ENCODE results near the gene TMEM200A.
"Not testable (repeated sequence)": the region's sequence is repeated elsewhere in the genome, so short reads cannot be mapped to it uniquely, and the experiment has no call there.

Gene TMEM200A

DNA sequence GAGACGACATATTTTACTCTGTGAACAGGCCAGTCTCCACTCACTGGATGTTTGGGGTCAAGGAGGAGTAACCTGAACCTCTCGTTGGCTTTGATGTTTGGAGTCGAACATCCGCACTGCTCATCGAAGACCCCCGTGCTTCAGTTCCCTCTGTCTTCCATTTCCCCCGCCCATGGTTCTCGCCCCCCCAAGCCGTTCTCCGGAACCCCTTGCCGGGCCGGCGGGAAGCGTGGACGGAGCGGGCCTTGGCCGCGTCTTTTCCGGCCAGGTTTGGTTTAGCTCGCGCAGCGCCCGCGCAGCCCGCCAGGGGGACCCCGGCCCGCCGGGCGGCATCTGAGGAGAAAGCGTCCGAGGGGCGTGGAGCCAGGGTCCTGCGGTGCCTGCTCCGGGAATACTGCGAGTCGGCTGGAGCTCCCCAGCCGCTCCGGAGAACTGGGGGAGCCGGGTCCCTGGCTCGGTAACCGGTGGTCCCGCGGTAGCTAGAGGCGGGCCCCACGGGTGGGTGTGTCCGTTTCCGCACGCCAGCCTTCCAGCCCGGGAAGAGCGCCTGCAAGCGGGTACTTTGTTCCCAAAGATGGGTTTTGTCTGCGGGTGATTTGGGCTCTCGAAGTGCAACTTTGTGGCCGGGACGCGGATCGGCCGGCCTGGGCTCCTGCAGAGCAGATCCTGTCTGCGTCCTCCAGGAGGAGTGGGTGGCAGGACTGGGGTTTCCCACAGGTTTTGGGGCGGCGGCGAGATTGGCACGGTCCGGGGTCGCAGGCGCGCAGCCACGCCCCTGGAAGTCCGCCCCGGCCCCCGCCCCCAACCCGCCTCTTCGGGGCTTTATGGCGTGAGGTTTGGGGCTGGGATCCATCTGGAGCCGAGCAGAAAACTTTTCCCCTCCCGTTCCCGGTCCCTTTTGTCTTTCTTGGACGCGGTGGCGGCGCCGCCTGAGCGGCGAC, at the start of gene TMEM200A:
TSS of gene TMEM200A (plus strand) at position 852 of the 941 bp plus-strand sequence. CDS start 74,406 bp downstream, outside the sequence.
- DNase-seq (ENCODE audit: extremely low read depth in 1 of 2, low read depth in 1 of 2): no peak

DNA sequence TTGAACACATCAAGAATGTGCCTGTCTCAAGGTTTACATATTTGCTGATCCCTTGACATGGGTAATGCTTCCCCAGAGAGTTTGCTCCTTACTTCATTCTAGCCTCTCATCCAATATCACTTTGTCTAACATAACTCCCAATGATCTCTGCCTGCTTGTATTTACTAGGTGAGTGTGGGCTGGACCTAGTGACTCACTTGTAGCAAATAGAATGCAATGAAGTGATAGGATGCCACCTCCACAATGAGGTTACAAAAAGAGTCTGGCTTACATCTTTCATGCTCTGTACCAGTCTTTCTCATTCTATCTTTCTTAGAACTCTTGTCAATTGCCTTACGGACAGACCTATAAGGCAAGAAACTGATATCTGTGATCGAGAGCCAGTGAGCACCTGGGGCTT, 44.9 kb upstream of the TMEM200A start:
- DNase-seq (ENCODE audit: extremely low read depth in 1 of 2, low read depth in 1 of 2): no peak

DNA sequence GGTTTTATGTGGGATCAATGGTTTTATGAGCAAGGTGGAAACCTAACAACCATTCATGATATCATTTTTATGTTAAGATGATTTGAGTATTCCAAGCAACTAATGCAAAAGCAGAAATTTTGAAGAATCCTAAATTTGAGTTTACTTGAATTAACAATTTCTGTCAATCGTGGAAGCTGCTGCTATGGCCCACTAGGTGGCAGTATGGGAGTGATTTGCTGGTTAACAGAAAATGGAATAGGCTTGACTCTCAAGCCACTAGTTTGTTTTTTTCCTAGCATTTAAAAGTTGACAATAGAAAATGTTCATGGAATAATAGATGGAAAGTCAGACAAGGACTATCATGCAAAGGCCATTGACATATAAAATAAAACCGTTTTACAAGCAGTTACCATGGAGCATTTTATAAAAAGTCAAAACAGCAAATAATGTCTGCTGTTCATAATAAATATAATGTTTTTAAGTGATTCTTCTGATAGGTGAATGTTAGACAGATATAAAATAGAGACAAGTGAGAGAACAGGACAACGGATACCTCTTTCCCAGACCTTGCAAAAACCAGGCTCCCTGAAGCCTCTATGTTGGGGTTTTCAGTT, 43.0 kb upstream of the TMEM200A start:
- DNase-seq (ENCODE audit: extremely low read depth in 1 of 2, low read depth in 1 of 2): peak; percentile 17 to 23

DNA sequence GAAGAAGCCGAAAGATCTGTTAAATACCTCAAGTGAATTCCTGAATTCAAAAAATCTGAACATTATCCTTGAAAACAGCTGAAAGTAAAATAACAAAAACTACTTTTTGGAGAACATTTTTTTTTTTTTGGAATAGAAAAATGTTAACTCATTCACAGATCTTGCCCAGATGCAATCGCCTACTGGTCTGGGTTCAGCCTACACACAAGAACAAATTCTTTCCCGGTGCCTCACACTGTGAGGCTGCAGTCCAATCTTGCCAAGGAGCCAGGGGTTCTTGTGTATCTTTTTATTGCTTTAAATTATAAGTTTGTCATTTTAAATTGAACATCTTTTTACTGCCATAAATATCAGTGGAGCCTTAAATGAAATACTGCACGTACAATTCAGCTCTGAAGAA, 41.2 kb upstream of the TMEM200A start:
- no peak for DNase-seq (ENCODE audit: extremely low read depth in 1 of 2, low read depth in 1 of 2)

DNA sequence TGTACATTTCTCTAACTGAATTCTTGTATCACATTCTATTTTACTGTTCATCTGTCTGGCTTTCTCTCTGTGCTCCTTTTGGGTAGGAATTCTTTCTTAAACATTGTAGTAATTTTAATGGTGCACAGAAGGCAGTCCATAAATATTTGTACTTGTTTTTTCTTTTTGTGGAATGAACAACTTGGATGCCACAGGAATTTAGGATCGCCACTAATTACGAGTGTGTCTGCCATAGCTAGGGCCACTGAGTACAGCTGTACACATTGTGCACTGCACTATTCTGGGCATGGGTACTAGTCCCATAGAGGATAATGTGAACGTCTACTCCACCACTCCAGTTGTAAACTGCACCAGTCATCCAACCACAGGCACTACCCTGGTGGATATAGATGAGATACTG, 39.3 kb upstream of the TMEM200A start:
- no peak for DNase-seq (ENCODE audit: extremely low read depth in 1 of 2, low read depth in 1 of 2)

DNA sequence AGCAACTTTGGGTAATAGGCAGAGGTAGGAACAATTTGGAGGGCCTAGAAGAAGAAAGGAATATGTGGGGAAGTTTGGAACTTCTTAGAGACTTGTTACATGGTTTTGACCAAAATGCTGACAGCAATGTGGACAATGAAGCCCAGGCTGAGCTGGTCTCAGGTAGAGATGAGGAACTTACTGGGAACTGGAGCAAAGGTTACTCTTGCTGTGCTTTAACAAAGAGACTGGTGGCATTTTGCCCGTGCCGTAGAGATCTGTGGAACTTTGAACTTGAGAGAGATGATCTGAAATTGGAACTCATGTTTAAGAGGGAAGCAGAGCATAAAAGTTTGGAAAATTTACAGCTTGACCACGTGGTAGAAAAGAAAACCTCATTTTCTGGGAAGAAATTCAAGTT, 28.3 kb upstream of the TMEM200A start:
- no peak for DNase-seq (ENCODE audit: extremely low read depth in 1 of 2, low read depth in 1 of 2)

DNA sequence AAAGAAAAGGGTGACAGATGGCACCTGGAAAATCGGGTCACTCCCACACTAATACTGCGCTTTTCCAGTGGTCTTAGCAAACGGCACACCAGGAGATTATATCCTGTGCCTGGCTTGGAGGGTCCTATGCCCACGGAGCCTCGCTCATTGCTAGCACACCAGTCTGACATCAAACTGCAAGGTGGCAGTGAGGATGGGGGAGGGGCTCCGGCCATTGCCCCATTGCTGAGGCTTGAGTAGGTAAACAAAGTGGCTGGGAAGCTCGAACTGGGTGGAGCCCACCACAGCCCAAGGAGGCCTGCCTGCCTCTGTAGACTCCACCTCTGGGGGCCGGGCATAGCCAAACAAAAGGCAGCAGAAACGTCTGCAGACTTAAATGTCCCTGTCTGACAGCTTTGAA, 19.5 kb upstream of the TMEM200A start:
- DNase-seq (ENCODE audit: extremely low read depth in 1 of 2, low read depth in 1 of 2): not testable (repeated sequence)

DNA sequence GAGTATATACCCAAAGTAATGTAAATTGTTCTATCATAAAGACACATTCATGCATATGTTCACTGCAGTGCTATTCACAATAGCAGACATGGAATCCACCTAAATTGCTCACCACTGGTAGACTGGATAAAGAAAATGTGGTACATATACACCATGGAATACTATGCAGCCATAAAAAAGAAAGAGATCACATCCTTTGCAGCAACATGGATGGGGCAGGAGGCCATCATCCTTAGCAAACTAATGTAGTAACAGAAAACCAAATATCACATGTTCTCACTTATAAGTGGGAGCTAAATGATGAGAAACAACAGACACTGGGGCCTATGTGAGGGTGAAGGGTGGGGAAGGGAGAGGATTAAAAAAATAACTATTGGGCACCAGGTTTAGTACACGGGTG, 11.5 kb upstream of the TMEM200A start:
- DNase-seq (ENCODE audit: extremely low read depth in 1 of 2, low read depth in 1 of 2): no peak

DNA sequence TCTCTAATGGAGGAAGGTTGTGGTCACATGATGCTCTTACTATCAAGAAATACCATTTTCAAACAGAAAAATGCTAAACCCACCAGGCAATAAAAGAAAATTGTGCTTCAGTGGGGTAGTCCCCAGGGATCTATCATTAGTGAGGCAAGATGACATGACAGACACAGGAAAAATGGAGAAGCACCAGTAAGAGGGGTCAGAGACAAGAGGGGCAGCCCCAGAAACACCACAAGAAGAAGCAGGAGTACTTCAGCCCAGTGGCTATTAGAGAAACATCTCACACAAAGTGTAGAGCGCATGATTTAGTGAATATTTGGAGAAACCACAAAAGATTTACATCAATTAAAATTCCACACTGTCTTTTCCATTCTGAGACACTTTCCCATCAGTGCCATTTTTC, 10.2 kb upstream of the TMEM200A start:
- no peak for DNase-seq (ENCODE audit: extremely low read depth in 1 of 2, low read depth in 1 of 2)

DNA sequence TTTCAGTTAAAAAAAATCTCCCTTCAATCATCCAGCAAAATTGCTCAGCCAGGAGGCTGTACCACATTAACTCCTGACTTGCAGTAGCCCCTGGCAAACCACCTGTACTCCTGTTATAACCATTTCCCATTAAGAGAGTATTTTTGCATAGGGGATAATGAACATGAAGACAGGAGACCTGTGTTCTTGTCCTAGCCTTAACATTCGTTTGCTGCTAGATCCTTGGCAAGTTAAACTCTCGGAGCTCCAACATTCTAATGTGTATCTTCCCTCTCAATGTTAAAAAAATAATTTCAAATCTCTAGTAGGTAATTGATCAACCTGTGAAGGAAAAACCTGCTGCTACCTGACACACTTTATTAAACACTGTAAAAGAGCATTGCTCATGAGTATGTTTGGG, 8.4 kb upstream of the TMEM200A start:
- DNase-seq (ENCODE audit: extremely low read depth in 1 of 2, low read depth in 1 of 2): no peak

DNA sequence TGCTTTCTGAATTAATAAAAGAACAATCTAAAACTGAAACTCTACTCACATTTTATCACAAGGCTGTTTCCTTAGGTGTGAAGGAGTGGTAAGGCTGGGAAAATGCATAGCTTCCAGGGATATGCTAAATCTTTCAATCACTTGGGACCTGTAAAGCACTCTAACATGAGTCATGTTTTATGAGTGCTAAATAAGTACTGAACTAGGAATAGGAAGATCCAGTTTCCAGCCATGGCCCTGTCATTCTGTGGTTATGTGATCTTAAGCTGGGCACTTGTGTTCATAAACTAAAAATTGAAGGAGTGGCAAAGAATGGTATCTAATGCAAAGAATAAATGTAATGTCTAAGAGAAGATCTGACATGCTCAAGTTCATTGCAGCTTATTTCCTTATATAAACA, 6.1 kb upstream of the TMEM200A start:
- DNase-seq (ENCODE audit: extremely low read depth in 1 of 2, low read depth in 1 of 2): no peak

DNA sequence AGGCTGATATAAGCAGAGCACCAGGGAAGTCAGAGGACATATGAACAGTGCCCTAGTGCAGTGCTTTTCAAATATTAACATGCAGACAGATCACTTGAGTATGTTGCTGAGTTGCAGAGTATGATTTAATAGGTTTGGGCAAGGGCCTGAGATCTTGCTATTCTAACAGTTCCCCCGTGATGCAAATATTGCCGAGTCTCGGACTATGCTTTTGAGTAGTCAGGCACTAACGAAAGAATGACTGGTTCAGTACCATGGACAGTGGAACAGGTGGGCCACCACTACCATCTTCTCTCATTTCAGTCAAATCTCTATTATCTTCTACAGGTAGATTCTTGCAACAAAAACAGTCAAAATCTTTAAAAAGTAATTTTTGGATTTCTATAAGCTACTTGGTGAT, 3.7 kb upstream of the TMEM200A start:
- DNase-seq (ENCODE audit: extremely low read depth in 1 of 2, low read depth in 1 of 2): no peak

DNA sequence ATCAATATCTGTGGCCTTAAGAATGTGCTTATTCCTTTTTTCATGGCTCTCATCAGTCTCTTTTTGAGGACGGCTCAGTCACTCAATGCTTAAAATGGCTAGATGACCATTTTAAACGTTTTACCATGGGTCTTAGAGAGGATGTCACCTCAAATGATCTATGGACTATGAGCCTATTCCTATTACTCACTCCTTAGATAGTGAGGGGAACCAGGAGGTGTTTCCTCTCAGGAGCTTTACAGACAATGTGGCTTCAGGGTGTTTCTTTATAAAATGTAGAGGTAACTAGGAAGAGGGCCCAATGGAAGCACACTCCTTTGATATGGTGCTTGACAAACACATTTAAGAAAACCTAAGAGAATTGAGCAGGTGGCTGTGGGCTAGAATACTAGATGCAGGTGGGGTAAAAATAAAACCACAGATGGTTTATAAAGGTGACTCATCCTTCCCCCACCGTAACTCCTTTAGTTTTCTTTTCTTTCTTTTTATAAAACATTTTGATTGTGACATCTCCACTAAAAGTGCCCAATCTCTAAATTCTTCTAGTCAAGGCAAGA, 1.5 kb upstream of the TMEM200A start:
- no peak for DNase-seq (ENCODE audit: extremely low read depth in 1 of 2, low read depth in 1 of 2)

DNA sequence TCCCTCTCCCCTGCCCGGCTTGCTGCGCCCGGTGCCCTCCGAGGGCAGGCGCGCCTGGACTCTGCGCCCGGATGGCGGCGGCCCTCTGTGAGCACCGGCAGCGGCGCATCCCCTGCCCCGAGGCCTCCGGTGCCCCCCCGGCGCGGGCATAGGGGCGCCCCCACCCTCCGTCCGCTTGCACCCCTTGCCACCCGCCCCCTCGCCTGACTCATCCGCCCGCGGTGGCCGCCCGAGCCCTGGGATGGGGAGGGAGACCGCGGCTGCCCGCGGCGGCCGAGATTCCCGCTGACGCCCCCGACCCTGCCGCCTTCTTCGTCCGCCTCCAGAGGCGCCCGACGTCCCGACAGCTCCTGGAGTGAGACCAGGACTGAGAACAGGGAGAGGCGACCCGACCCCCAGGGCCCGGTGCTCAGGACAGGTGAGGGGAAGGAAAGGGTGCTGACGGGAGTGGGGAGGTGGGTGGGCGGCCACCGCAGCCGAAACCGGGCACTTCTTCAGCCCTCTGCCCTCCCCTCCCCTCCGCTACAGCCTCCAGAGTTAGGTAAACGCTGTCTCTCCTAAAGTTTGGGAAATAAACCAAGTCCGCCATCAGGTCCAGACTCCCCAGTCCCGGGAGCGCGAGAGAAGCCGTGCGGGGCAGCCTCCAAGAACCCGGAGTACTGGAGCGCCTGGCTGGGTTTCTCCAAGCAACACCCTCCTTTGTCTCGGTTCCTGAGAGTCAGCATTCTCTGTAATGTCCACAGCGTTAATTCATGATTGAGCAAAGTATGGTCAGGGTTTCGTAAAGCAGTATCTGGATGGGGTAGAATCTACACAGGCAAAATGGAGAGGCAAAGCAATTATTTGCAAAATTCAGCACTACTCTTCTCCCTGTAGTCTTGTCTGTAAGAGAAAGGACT, 539 bp downstream of the TMEM200A start:
- DNase-seq (ENCODE audit: extremely low read depth in 1 of 2, low read depth in 1 of 2): peak in 1 of 2 donors; percentile 31

DNA sequence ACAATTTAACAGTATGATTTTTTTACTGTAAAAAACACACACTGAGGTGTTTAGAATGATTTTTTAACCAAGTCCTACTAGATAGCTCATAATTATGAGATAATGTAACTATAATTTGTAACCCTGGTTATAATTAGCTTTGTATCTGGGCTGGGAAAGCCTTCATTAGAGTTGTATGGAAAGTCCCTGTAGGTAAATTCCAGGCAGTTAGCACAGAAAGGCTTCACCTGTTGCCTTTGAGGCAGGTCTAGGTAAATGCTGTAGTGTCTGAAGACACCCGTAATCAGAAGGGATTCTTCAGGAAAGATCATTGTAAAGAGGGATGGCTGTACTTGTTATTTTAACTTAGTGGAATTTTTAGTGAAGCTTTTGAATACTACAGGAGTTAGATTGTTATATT, 1.9 kb downstream of the TMEM200A start:
- no peak for DNase-seq (ENCODE audit: extremely low read depth in 1 of 2, low read depth in 1 of 2)

DNA sequence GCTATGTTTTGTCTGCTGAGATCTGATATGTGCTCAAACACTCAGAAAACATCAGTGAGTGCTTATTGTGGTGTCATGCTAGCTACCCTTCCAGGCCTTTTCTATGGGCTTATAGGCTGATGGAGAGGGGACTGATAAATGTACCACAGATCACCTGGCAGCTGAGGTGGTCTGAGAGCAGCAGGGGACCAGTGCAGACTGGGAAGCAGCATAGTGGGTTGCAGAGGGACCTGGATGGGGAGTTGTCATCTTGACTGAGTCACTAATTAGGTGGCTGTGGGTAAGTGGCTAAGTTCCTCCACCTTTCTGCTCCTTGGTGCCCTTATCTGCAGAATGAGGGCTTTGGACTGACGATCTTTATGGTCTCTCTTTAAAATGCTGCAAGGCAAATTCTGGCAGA, 2.8 kb downstream of the TMEM200A start:
- DNase-seq (ENCODE audit: extremely low read depth in 1 of 2, low read depth in 1 of 2): no peak

DNA sequence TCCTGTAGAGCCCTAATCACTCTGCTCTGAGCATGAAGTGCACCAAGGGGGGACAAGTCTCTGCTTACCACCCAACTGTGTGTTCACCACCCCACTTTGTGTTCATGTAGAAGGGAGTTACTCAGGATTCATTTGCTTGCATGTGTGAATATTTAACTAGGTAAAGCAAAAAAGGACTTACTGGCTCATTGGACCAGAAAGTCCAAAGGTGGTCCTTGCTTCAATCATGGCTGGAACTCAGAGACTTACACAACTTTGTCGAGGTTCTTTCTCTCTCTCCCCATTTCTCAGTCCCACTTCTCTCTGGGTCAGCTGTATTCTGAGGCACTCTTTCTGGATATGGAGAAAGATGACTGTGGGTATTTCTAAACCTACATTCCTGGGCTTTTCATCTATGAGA, 4.0 kb downstream of the TMEM200A start:
- no peak for DNase-seq (ENCODE audit: extremely low read depth in 1 of 2, low read depth in 1 of 2)

DNA sequence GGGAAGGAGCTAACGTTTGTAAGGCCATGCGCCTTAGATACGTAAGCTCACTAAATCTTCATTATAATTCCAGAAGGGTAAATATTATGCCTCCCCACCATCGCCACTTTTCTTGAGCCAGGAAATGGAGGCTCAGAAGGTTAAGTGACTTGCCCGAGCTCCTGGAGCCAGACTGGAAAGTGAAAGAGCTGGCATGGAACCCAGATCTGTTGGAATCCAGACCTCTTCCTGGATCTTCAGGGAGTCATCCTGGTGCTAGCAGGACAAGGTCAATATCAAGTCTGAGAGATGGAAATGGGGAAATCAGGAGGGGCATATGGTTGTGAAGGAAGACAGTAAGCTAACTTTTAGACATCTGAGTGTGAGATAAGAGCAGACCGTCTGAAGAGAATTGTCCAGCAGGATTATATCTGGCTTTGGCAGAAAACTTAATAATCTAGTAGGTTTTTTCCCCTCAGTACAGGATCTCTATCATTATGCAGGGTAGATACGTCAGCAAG, 6.2 kb downstream of the TMEM200A start:
- DNase-seq (ENCODE audit: extremely low read depth in 1 of 2, low read depth in 1 of 2): no peak

DNA sequence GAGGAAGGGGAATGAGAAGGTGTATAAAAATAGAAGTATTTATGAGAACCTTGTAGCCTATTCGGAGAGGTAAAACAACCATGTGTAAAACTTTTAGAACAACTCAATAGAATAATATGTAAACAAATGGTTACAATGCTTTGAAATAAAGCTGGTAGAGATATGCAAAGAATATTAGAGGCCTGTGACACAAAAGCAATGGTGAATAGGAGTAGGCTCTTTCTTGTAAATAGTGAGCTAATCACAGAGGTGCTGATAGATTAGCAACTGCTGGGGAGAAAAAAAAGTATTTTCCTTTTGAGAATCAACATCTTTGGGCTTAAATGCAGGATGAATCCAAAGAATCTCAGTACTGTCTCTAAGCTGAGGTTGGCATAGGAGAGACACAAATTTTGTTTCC, 7.0 kb downstream of the TMEM200A start:
- no peak for DNase-seq (ENCODE audit: extremely low read depth in 1 of 2, low read depth in 1 of 2)

DNA sequence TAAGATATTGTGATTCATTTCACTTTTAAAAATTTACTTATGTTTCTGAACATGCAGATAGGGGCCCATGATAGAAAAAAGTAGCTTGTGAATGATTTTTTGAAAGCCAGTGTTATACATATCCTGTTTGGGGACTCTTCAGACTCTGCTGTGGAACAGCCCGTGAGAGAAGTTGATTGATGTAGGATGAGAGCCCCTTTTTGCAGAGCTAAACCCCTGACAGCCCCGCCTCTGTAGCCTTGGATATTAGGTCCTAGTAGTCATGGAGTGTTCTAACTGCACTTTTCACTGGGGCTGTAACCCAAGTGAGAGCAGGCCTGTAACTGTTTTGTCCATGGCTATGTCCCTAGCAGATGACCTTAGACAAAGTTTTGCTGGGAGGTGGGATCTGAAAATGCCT, 8.2 kb downstream of the TMEM200A start:
- no peak for DNase-seq (ENCODE audit: extremely low read depth in 1 of 2, low read depth in 1 of 2)

DNA sequence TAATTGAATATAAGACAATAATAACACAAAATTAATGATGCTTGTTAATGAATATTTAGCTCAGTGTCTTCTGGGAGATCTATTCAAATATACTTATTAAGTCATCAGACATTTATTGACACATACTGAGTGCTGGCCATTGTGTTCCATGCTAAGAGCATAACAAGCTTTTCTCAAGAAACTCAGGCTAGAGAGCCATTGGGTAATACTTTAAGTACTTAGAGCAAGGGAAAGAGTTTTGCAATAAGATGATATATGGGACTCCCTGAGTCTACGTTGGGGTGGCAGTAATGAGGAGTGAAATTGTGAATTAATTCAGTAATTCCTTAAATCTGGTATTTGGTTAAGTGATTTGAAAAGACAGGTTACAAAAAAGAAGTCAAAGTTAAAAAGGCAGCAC, 11.1 kb downstream of the TMEM200A start:
- DNase-seq (ENCODE audit: extremely low read depth in 1 of 2, low read depth in 1 of 2): no peak

Measured in activated CD8-positive, alpha-beta memory T cell treated with anti-CD3 and anti-CD28 coated beads for 1 hour (primary cell).